Measurements from ENCODE around the gene CD5L.

Gene CD5L

DNA sequence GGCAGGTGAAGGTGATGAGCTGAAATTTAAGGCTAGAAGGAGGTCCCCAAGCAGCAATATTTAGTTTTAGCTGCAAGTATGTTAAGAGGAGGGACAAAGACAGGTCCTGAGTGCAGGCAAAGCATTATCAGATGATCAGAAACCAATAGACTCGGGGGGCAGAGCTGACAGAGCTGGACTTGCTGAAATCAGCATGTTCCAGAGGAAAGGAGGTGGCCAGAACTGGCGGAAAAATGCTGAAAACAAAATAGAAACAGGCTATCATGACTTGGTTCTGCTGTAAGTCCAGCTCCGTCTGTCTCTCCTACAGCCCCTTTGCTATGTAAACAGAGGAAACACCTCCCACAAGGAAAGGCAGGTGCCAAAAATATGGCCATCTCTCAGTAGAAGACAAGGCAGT, at the start of gene CD5L:
TSS of gene CD5L (minus strand) at position 101 of the 400 bp plus-strand sequence. CDS start 107 bp downstream, outside the sequence.
- DNase-seq (ENCODE audit: low spot score), result no peak

DNA sequence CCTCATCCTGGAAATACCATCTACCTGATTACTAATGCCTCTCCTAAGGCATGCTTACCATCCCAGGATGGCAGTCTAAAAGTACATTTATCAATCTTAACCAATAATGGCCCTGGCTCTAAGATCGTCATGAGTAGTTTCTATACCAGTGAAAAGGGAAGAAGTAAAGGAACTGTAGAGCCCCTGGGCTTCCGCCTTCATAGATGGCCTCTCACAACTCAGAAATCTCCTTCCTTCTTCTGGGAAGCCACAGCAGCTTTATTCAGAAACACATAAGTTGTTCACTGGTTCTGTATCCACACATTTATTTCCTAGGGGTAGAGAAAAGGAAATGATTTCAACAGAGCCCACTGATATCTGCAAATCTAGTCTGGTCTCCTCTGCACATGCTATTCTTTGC, 41.0 kb upstream of the CD5L start:
- DNase-seq (ENCODE audit: low spot score), result no peak

DNA sequence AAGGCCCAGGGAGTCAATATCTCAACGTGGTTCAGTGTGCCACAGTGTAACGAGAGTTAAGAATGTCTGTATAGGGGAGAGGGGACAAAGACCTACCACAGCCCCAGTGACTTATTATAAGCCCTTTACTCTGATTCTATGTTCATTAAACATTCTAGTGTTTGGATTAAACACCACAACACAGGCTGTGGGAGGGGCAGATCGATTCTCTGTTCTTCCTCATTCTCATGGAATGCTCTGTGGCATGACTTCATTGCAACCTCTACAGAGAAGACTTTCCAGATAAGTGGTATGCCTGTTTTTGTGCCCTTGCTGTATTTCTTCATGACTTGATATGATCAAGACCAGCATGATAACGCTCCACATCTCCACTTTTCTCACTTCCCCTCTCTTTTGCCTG, 39.0 kb upstream of the CD5L start:
- no peak for DNase-seq (ENCODE audit: low spot score)

DNA sequence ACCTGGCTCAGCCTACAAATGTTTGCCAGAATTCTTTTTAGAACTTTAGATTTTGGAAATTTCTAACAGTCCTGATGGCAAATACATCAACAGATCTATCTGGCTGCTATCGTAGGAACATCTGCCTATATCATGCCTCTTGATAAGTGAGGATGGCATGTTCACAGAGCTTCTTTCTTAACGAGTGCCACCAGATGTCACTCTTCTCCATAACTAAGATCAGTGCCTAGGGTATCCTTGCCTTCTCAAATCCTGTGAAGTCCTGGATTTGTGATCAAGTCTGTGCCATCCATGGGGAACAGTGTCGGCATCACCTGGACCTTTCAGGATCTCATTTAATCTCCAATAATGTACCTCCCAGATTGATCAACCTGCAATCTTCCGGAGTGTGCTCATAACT, 36.5 kb upstream of the CD5L start:
- peak; percentile 50 for DNase-seq (ENCODE audit: low spot score)

DNA sequence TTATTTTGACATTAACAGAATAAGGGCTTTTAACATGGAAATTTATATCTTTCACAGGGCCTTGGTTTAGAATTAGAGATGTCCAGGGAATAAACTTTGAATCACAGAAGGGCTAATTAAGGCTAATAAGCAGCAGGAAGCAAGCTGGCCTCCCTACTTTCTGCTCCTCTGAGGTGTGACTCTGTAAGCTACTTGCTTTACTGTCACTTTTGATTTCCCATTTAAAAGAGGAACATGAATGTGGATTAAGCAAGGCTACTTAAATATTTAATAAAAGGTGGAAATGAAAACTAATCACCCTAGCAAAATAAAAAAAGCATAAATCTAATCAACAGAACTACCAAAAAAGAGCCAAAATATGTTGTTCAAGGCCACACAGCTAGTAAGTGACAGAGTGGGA, 28.9 kb upstream of the CD5L start:
- no peak for DNase-seq (ENCODE audit: low spot score)

DNA sequence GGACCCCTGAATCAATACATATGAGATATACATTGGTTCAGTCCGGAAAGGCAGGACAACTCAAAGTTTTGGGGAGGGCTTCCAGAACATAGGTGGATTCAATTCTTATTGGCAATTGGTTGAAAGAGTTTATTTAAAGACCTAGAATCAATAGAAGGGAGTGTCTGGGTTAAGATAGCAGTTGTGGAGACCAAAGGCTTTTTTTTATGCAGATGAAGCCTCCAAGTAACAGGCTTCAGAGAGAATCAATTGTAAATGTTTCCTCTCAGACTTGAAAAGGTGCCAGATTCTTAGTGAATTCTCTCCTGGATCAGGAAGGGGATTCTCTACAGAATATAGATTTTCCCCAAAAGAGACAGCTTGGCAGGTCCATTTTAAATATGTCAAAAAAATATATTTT, 27.0 kb upstream of the CD5L start:
- no peak for DNase-seq (ENCODE audit: low spot score)

DNA sequence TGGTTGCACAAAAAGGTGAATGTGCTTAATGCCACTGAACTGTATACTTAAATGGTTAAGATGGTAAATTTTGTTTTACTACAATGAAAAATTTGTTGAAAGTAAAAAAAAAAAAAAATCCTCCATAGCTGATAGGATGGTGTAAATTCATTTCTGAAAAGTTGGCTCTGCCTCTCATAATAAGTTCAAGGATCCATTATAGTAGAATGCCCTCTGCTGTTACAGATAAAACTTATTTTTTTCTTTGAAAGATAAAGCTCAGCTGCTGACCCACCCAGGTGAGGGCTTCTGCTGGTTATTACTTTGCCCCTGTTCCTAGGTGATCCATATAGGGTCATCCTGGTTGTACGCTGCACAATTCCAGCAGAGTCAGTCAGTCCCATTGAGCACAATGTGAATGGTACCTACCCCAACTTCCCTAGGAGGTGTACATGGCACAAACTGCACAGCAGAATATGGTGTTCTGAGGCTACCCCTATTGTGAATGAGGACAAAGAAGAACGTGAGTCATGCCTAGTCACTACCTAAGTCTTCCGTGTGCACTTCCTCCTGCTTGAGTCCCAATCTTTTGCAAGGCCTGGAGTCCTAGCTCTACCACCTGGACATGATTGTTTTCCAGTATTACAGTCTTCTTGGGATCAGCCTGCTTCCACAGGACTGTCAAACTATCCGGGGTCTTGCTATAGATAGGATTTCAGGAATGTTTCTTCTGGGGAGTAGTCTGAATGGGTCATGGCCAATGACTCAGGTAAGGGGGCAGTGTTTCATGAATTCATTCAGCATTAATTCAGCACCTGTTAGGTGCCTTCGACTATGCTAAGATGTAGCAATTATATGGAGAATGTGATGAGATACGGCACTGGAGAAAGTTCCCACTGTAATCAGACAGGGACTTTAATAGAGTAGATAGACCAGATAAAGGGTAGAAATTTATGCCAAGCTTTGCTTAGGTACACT, 20.8 kb upstream of the CD5L start:
- no peak for DNase-seq (ENCODE audit: low spot score)

DNA sequence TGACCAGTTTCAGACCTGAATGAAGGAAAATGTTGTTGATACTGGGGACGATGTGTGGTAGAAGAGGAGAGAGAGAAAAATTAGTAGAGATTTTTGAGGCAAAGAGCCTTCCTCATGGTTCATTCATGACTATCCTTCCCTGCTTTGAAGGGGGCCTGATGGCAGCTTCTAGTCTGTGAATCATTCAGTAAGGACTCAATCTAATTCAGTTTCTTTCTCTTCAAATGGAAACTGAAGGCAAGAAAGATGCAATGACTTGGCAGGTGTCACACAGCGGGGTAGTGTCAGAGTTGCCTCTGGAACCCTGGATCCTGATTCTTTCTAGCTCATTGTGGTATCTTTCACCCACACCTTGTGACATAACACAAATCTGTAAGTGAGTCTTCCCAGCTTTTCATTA, 14.9 kb upstream of the CD5L start:
- no peak for DNase-seq (ENCODE audit: low spot score)

DNA sequence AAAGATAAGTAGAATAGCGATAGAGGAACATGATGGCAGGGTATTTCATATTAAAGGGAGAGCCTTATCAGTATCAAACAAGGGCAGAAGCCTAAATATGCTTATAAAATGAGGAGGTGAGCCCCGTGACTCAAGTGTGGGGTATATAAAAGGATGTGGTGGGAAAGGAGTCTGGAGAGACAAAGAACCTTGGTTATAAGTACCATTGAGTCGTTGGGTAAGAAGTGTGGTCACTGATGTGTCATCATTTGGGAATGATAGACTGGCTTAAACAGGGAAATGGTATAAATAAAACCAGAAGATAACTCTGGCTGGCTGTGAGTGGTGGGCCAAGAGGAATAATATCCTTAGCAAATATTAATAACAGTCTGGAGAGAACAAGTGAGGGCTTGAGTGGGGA, 10.9 kb upstream of the CD5L start:
- no peak for DNase-seq (ENCODE audit: low spot score)

DNA sequence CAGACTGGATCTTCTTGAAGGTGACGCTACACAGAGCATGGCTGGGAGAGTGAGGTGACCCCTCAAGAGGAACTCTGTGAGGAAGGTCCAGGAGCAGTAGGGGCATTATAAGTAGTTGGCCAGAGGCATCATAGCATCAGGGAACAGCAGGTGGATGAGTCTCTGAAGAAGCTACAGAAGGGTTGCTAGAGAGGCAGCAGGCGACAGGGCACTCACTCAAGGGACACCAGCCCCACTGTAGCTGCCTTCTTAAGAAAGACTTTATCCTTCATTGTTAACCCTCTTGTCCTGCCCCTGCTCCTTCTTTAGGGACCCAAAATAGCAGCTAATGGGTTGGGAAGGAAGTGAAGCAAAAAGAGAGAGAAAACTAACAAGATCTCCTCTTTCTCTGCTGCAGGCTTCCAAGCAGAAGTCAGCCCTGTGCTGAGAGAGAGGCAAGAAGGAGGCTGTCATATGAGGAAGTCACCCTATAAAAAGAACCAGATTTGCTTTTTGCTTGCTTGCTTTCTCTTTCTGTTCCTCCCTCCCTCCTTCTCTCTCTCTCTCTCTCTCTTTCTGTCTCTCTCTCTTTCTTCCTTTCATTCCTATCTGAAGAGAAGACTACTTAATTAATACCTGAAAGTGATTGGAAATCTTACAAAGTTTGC, 7.7 kb upstream of the CD5L start:
- no peak for DNase-seq (ENCODE audit: low spot score)

DNA sequence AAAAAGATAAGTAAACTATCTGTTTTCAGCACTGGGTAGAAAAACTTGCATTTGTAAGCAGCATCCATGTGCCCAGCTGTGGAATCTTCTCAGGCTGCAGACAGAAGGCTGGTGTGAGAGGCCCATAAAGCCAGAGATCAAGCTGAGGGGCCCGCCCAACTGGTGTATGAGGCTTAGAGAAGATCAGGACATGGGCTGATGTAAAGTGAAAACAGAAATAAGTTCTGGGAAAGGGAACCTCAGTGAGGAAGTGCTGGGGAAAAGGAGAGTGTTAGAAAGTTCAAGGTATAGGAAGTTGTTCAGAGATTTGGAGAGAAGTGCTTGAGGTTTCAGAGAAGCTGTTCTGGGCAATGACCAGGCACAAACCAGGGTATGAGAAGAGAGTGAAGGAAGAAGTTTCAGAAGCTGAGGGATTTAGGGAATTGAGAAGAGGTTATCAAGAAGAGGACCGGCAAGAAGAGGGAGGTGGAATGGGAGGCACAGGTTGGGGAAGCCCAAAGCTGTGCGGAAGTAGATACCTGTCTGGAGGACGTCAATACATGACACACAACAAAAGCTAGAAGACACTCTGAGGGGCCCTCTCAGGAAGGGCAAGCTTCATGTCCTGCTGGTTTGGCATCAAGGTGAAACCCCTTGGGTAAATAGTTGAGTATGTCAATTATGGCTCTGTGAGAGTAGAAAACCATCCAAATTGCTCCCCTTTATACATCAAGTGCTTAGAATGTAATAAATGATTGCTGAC, 2.7 kb upstream of the CD5L start:
- DNase-seq (ENCODE audit: low spot score), result no peak

DNA sequence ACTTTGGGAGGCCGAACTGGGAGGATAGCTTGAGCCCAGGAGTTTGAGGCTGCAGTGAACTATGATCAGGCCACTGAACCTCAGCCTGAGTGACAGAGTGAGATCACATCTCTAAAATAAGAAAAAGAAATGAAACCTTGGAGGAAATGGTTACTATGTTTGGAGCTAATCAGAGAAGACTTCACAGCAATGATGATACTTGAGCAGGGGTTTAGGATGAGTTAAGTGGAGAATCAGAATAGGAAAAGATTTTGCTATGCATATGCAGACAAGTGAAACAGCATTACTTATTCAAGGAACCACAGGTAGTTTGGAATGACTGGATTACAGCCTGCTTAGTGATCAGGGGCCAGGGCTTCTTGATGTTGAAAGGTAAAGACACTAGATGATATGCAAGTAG, 1.3 kb upstream of the CD5L start:
- no peak for DNase-seq (ENCODE audit: low spot score)

DNA sequence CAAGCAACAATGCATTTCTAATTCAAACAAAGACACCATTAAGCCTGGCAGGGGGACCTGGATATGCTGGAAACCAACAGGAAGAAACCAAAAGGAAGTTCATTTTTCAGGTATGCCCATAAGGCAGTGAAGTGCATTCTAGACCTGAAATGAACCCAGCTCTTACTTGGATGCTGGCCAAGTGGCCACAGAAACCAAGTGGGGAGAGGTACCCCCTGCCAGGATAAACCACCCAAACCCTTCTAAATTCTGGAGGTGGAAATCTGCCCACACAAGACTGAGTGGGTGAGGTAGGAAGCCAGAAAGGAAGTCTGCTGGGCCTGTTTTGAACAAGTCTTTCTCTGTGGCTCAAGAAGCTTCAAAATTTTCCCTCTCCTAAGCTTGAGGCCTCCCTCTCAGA, 2.6 kb downstream of the CD5L start:
- DNase-seq (ENCODE audit: low spot score), result no peak

DNA sequence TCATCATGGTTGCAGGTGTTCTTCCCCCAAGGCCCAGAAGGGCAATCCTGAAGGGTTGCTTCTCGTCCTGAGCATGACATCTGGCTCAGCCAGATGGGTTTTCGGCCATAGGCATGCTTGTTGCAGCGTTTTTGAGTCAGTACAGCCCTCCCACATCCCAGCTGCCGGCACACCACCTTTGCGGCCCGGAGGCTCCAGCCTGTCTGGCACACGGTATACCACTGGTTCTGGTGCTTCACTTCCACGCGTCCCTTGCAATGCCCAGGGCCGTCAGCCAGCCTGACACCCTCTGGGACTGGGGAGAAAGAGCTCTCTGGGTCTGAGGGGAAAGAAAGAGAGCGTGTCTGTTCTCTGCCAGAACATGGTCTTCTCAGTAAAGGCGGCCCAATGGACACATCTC, 7.2 kb downstream of the CD5L start:
- DNase-seq (ENCODE audit: low spot score), result no peak

DNA sequence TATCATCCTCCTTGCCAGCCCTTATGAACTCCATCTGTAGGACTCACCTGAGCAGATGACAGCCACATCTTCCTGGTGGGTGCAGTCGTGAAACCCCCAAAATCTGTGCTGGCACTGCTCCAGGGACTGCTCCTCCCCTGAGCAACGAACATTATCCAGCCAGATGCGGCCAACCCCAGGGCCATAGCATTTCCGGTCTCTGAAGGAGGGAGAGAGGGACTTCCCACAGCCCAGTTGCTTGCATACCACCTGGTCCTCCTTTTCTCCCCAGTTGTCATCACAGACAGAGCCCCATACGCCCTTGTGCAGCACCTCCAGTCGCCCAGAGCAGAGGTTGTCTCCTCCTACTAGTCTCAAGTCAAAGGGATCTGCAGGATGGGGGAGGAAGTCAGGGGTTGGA, 8.5 kb downstream of the CD5L start:
- no peak for DNase-seq (ENCODE audit: low spot score)

DNA sequence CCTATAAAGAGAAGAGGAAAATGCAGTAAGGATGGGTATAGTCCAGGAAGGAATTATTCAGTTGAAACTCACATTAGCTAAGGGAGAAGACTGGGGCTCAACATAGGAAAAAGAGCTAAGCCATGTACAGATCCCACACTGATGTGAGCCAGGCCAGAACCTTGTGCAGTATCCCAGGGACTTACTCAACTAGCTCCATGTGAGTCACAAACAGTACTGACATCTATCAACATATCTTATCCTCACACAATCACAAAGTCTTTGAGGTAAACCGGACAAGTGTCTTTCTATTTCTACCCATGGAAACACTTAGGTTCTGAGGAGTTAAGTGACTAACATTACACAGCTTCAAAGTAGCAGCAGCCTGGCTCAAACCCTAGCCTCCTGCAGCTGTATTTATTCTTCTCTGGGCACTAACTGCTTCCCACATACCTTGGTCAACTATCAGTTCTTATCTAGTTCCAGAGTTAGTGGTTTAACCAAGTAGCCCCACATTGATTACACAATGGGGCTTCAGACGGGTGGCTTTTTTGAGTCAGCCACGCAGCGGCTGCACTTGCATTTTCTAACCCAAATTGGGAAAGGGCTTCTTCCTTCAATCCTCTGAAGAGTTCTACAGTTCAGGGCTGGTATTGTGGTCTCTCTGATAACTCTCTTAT, 9.5 kb downstream of the CD5L start:
- DNase-seq (ENCODE audit: low spot score), result no peak

DNA sequence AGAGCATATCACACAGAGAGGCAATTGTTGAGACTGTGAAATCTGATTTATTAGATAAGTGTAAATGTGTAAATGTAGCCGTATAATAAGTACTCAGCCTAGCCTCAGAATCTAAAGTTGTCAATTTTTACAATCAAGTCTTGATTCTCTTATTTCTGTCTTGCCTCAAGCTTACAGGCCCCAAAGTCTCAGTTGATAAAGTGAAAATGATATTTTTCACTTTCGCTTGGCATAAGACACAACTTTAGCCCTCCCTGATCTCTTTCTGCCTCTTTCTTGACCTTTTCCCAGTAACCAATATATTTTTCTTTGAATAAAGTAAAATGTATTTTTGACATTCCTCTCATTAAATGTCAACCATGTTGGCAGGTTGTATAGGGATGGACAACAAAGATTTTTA, 10.7 kb downstream of the CD5L start:
- DNase-seq (ENCODE audit: low spot score), result no peak

DNA sequence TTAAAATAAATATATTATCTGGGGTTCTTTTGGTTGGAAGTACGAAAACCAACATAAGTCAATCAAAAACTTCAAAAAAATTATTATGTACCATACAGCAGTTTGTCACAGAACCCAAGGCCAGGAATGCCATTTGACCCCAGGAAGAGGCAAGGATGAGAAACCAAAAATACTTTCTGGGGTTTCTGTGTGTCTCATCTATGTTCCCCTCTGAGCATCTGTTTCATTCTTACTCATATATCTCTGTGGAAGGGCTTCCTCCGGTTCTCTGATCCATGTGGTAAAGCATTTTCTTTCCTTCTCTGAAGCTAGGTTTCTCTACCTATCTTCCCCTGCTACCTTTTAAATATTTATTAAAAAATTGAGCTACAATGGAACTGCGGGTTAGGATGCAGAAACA, 11.9 kb downstream of the CD5L start:
- no peak for DNase-seq (ENCODE audit: low spot score)

DNA sequence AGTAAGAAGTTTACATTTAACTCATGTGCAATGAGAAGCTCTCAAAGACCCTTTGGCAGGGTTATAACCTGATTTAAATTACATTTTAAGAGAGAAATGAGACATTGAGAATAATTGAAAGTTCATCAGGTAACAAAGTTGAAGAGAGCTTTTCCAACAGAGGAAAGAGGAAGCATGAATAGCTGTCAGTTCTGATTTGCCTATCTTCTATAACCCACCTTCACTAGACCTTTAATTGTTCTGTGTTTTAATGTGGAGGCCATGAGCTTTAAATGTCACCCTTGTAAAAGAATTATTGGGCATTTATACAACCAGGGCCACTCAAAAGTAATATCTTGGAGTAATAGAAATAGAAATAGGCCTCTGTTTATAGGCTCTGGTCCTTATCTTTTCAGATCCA, 12.4 kb downstream of the CD5L start:
- no peak for DNase-seq (ENCODE audit: low spot score)

DNA sequence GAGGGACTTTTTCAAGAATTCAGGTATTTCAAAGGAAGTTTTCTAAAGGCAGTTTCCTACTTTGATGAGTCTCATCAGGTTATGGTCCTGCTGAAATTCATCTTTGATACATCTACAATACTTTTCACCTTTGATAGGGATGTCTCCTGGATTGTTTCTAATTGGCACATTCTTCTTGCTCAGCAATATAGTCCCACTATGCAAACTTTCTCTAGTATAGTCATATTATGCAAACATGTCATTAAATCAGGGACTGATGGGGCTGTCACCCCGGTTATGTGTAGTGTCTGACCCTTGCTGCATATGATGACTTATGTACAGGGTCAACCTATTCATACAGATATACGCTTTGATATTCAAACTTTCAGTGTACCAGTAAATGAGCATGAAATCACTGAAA, 21.3 kb downstream of the CD5L start:
- no peak for DNase-seq (ENCODE audit: low spot score)

DNA sequence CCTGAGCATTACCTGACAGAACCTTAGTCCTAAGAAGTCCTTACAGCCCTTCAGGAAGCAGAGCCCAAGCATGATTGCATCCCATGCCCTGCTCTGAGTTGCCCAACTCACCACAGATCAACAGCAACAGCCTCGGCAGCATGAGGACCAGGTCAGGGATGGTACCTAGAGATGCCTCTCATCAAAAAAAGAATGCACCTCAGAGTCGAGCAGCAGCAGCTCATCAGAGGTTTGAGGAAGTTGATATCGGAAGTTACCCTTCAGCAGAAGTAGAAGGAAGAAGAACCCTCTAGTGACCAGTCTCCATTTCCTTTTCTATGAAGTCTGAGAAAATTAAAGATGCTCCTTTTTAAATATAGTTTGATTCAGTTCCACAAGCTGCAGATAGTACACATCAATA, 21.7 kb downstream of the CD5L start, which contains the start of gene FCRL1:
TSS of gene FCRL1 (minus strand) at position 225 of the 400 bp plus-strand sequence. CDS start at position 142, 83 bp downstream.
- DNase-seq (ENCODE audit: low spot score), result no peak

DNA sequence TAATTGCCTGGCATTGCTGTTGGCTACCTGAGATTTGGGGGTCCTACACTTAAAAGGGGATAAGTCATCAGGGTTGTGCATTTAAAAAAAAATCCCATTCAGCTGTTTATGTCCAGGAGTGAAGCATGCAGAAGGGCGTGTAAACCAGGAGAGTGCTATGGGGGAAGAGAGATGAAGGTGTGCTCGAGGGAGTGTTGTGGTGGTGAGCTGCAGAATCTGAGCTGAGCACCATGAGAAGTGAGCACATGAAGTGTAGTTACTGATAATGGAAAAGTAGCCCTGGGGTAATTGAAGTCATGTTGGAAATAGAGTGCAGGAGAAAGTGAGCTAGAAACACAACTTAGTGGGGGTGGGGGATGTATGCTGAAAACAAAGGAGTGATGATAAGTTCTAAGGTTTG, 22.4 kb downstream of the CD5L start:
- no peak for DNase-seq (ENCODE audit: low spot score)

Data from AG08395 (cell line).